ENCODE data around the gene CFH.

- TF ChIP-seq CTCF (IDR thresholded peaks at IDR 0.05) (no peak), ZFX (IDR thresholded peaks at IDR 0.05; ENCODE audit: borderline replicate concordance) (no peak)
Observed at GRCh38 chr1:196650403-196650802, 1.4 kb upstream of the CFH start.
